HL-60 (cell line): ENCODE measurements around the gene CHURC1.

ENCODE experiments used
- DNase-seq, 2 experiments: peaks; one replicate each; pipeline ENCODE4 v3.0.0-alpha.2; 2010 to 2020; ENCODE audit warnings: low read depth in 1 of 2, low spot score in 1 of 2
- H3K27ac ChIP-seq: fragments of 250-450 bp; sonication (Bioruptor Pico); replicated peaks from 2 replicates; pipeline ENCODE4 v1.5.1; 2020; ENCODE audit warnings: mild to moderate bottlenecking, moderate library complexity
- H3K27me3 ChIP-seq: fragments of 250-450 bp; sonication (Bioruptor Pico); 2 replicates; pipeline ENCODE4 v1.5.1; 2021; ENCODE audit warnings: mild to moderate bottlenecking, moderate library complexity; ENCODE audit not compliant: insufficient read depth, poor library complexity, severe bottlenecking
- H3K4me3 ChIP-seq: replicated peaks from 2 replicates; pipeline ENCODE4 v1.5.1; 2011; ENCODE audit warnings: mild to moderate bottlenecking, control low read depth, low read length; ENCODE audit not compliant: insufficient read depth
- GABPA ChIP-seq: IDR thresholded peaks from 2 replicates; pipeline ENCODE4 v1.6.1; 2012; ENCODE audit warnings: low read depth
- POLR2AphosphoS5 ChIP-seq: IDR thresholded peaks from 2 replicates; pipeline ENCODE4 v1.6.1; 2012; ENCODE audit warnings: low read depth
- SPI1 ChIP-seq: IDR thresholded peaks from 2 replicates; pipeline ENCODE4 v1.6.1; 2012; ENCODE audit warnings: low read depth, mild to moderate bottlenecking, borderline replicate concordance
- TF ChIP-seq, protein P1 (sequence below): IDR thresholded peaks from 2 replicates; pipeline ENCODE4 v1.6.1; 2012; ENCODE audit warnings: low read depth; ENCODE audit not compliant: insufficient replicate concordance
- TF ChIP-seq, protein P2 (sequence below): IDR thresholded peaks from one replicate; pipeline ENCODE4 v1.5.1; 2011; ENCODE audit warnings: low read length, control low read depth, inconsistent platforms; ENCODE audit not compliant: insufficient read depth

The CHURC1 gene

DNA sequence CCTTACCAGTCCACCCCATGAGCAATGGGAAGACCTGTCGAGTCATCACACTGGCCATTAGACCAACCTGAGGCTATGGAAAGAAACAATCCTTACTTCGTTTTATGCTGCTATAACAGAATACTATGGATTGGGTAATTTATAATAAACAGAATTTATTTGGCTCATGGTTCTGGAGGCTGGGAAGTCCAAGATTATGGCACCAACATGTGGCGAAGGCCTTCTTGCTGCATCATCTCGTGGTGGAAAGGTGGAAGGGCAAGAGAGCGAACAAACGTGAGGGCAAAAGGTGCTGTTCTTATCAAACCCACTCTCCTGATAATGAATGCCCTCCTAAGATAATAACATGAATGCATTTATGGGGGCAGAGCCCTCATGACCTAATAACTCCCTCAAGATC is 24.9 kb upstream of the CHURC1 start:
- TF ChIP-seq GABPA (no peak), POLR2AphosphoS5 (no peak), SPI1 (no peak)
- TF ChIP-seq, protein P1, sequence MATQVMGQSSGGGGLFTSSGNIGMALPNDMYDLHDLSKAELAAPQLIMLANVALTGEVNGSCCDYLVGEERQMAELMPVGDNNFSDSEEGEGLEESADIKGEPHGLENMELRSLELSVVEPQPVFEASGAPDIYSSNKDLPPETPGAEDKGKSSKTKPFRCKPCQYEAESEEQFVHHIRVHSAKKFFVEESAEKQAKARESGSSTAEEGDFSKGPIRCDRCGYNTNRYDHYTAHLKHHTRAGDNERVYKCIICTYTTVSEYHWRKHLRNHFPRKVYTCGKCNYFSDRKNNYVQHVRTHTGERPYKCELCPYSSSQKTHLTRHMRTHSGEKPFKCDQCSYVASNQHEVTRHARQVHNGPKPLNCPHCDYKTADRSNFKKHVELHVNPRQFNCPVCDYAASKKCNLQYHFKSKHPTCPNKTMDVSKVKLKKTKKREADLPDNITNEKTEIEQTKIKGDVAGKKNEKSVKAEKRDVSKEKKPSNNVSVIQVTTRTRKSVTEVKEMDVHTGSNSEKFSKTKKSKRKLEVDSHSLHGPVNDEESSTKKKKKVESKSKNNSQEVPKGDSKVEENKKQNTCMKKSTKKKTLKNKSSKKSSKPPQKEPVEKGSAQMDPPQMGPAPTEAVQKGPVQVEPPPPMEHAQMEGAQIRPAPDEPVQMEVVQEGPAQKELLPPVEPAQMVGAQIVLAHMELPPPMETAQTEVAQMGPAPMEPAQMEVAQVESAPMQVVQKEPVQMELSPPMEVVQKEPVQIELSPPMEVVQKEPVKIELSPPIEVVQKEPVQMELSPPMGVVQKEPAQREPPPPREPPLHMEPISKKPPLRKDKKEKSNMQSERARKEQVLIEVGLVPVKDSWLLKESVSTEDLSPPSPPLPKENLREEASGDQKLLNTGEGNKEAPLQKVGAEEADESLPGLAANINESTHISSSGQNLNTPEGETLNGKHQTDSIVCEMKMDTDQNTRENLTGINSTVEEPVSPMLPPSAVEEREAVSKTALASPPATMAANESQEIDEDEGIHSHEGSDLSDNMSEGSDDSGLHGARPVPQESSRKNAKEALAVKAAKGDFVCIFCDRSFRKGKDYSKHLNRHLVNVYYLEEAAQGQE: no peak
- TF ChIP-seq, protein P2, sequence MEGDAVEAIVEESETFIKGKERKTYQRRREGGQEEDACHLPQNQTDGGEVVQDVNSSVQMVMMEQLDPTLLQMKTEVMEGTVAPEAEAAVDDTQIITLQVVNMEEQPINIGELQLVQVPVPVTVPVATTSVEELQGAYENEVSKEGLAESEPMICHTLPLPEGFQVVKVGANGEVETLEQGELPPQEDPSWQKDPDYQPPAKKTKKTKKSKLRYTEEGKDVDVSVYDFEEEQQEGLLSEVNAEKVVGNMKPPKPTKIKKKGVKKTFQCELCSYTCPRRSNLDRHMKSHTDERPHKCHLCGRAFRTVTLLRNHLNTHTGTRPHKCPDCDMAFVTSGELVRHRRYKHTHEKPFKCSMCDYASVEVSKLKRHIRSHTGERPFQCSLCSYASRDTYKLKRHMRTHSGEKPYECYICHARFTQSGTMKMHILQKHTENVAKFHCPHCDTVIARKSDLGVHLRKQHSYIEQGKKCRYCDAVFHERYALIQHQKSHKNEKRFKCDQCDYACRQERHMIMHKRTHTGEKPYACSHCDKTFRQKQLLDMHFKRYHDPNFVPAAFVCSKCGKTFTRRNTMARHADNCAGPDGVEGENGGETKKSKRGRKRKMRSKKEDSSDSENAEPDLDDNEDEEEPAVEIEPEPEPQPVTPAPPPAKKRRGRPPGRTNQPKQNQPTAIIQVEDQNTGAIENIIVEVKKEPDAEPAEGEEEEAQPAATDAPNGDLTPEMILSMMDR: no peak
- no peak for DNase-seq
- no peak overlapping the region for H3K4me3 ChIP-seq
- H3K27ac ChIP-seq: no peak overlapping the region
- no peaks in the 10 kb centered on the region for H3K27me3 ChIP-seq

DNA sequence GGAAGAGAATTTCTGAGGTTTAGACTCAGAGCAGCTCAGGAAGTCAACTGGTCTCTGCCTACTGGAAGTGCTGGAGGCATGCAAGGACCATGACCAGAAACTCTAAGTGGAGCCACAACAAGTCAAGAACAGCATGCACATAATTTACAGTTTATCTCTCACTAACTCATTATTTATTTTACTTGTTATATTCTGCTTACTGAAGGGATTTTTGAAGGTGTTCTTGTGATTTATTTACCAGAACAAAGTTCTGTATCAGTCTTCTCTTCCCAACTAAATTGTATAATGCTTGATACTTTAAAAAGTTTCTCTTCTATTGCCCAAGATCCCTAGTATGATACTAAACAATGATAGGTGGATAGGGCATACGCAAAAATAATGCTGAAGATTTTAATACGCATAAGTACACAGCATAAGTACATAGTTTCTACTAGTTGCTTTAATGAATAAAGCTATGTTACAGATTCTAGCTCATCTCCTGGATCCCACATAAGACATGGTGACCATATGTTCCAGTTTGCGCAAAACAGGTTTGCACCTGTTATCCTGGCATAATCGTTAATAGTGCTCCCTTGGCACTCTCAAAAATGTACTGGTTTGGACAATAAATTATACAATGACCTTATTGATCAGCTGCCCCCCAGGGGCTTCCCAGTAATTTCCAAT is 22.9 kb upstream of the CHURC1 start:
- no peak for DNase-seq
- TF ChIP-seq, protein P1: no peak
- TF ChIP-seq GABPA (no peak), SPI1 (no peak), POLR2AphosphoS5 (no peak)
- TF ChIP-seq, protein P2: no peak
- Histone ChIP-seq H3K27me3 (no peaks in the 10 kb centered on the region), H3K27ac (no peak overlapping the region), H3K4me3 (no peak overlapping the region)

DNA sequence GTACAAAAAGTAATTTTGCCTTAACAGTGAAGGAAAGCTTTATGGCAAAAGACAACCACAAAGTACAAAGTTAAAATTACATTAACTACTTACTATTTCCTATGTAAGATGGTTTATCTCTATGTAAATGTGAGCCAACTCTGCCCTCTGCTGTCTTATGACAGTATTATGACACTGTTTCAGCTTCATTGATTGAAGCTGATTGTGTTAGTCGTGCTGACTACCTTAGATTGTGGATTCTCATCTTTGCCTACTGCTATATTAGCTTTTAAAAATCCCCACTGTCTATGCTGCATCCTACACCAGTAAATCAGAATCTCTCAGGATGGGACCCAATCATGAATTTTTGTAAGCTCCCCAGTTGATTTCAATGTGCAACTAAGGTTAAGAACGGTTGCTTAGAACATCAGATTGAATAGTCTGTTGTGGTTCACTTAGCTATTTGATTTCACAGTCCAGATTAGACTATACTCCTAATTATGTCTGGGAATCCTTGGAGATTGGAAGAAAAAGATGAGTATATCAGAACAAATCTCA is 22.3 kb upstream of the CHURC1 start:
- Histone ChIP-seq H3K4me3 (no peak overlapping the region), H3K27ac (no peak overlapping the region), H3K27me3 (no peaks in the 10 kb centered on the region)
- TF ChIP-seq, protein P1: no peak
- TF ChIP-seq SPI1 (no peak), POLR2AphosphoS5 (no peak), GABPA (no peak)
- TF ChIP-seq, protein P2: no peak
- peak in 1 of 2 experiments; percentile 28 for DNase-seq
